ENCODE data around the gene ALDH1L1. TPM values are rescaled to one million over a fixed set of nuclear protein-coding genes. Genes with fewer than 3 reads are reported as not detected.
A peak's percentile ranks its signal among the peaks of the same experiment; 100 is the strongest.

ALDH1L1 gene
- total RNA-seq, 4 donors from 2014 or later: 43.5 to 108 (median 69.0) TPM

GRCh38 chr3:126209741-126210140 is 29.4 kb upstream of the ALDH1L1 start:
- no peak for DNase-seq
- TF ChIP-seq POLR2A (IDR thresholded peaks at IDR 0.05) (no peak), CTCF (IDR thresholded peaks at IDR 0.05 in 4 of 5, conservative IDR thresholded peaks at IDR 0.05 in 1 of 5) (no peak)
- Histone ChIP-seq H3K4me1 (peaks cover 16 to 24% of the 10 kb centered on the region in 2 donors), H3K27ac (peak overlapping the region in 1 of 4 donors; percentile 8), H3K27me3 (no peaks in the 10 kb centered on the region), H3K4me3 (no peak overlapping the region), H3K36me3 (no peaks in the 10 kb centered on the region), H3K9me3 (no peaks in the 10 kb centered on the region)
- ATAC-seq: no peak
- intact Hi-C loops (cut with DNase I; ENCODE audit: low total_unique reads): no loop called here
- in situ Hi-C loops (cut with MboI; ENCODE audit: low sequenced_read_pairs in 4 of 4): no loop called here

GRCh38 chr3:126208606-126209256 is 28.3 kb upstream of the ALDH1L1 start:
- Histone ChIP-seq H3K27ac (peak overlapping the region in 2 of 4 donors; percentile 37 to 50), H3K4me1 (peaks cover 16 to 22% of the 10 kb centered on the region in 2 donors), H3K4me3 (no peak overlapping the region), H3K9me3 (no peaks in the 10 kb centered on the region), H3K27me3 (no peaks in the 10 kb centered on the region), H3K36me3 (no peaks in the 10 kb centered on the region)
- intact Hi-C loops (cut with DNase I; ENCODE audit: low total_unique reads) (no loop called here), in situ Hi-C loops (cut with MboI; ENCODE audit: low sequenced_read_pairs in 4 of 4) (no loop called here)
- DNase-seq (peak; percentile 64 to 82), ATAC-seq (peak; percentile 60 to 67)
- TF ChIP-seq CTCF (IDR thresholded peaks at IDR 0.05 in 4 of 5, conservative IDR thresholded peaks at IDR 0.05 in 1 of 5) (no peak), POLR2A (IDR thresholded peaks at IDR 0.05) (no peak)

- no peaks in the 10 kb centered on the region for H3K27me3 ChIP-seq
- H3K36me3 ChIP-seq: no peaks in the 10 kb centered on the region
- intact Hi-C loops (cut with DNase I; ENCODE audit: low total_unique reads) (no loop called here), in situ Hi-C loops (cut with MboI; ENCODE audit: low sequenced_read_pairs in 4 of 4) (no loop called here)
- H3K4me1 ChIP-seq: peaks cover 11 to 18% of the 10 kb centered on the region in 2 donors
- H3K9me3 ChIP-seq: no peaks in the 10 kb centered on the region
- DNase-seq: no peak
- H3K27ac ChIP-seq: peak overlapping the region in 1 of 4 donors; percentile 37
- TF ChIP-seq CTCF (IDR thresholded peaks at IDR 0.05 in 4 of 5, conservative IDR thresholded peaks at IDR 0.05 in 1 of 5): no peak
- H3K4me3 ChIP-seq: no peak overlapping the region
- ATAC-seq: no peak
Measured at GRCh38 chr3:126208182-126208581, 27.8 kb upstream of the ALDH1L1 start.

GRCh38 chr3:126207166-126207565 is 26.8 kb upstream of the ALDH1L1 start:
- Histone ChIP-seq H3K27me3 (no peaks in the 10 kb centered on the region), H3K9me3 (no peaks in the 10 kb centered on the region), H3K4me3 (no peak overlapping the region), H3K4me1 (peaks cover 11 to 18% of the 10 kb centered on the region in 2 donors), H3K27ac (peak overlapping the region in 1 of 4 donors; percentile 11), H3K36me3 (no peaks in the 10 kb centered on the region)
- intact Hi-C loops (cut with DNase I; ENCODE audit: low total_unique reads) (no loop called here), in situ Hi-C loops (cut with MboI; ENCODE audit: low sequenced_read_pairs in 4 of 4) (no loop called here)
- TF ChIP-seq CTCF (IDR thresholded peaks at IDR 0.05 in 4 of 5, conservative IDR thresholded peaks at IDR 0.05 in 1 of 5) (no peak), POLR2A (IDR thresholded peaks at IDR 0.05) (no peak)
- ATAC-seq (no peak), DNase-seq (no peak)
